ENCODE measurements around the gene CAND2.

DNA sequence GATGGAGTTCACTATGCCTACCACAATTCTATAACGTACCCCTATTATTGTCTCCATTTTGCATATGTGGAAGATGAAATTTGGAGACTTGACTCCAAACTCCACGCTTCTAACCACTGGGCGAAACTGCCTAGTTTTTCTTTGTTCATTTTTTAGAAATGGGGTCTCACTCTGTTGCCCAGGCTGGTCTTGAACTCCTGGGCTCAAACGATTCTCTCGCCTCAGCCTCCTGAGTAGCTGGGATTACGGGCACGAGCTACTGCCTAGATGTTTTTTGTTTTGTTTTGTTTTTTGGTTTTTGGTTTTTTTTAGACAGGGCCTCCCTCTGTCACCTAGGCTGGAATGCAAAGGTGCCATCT lies 45.5 kb downstream of the CAND2 start:
- TF ChIP-seq, protein P1, sequence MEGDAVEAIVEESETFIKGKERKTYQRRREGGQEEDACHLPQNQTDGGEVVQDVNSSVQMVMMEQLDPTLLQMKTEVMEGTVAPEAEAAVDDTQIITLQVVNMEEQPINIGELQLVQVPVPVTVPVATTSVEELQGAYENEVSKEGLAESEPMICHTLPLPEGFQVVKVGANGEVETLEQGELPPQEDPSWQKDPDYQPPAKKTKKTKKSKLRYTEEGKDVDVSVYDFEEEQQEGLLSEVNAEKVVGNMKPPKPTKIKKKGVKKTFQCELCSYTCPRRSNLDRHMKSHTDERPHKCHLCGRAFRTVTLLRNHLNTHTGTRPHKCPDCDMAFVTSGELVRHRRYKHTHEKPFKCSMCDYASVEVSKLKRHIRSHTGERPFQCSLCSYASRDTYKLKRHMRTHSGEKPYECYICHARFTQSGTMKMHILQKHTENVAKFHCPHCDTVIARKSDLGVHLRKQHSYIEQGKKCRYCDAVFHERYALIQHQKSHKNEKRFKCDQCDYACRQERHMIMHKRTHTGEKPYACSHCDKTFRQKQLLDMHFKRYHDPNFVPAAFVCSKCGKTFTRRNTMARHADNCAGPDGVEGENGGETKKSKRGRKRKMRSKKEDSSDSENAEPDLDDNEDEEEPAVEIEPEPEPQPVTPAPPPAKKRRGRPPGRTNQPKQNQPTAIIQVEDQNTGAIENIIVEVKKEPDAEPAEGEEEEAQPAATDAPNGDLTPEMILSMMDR (conservative IDR thresholded peaks at IDR 0.05) = peak; percentile 67
- TF ChIP-seq ZFX (IDR thresholded peaks at IDR 0.05) = no peak

Measured in C4-2B (cell line).